UCSD-AML1 (cell line): ENCODE data around the gene WNK2.

Source experiments
- DNase-seq: peaks from one replicate; lab custom pipeline; 2025; ENCODE audit not compliant: unreplicated experiment; lab: John Stamatoyannopoulos, UW

The WNK2 gene

GRCh38 chr9:93264338-93265125 lies 80.6 kb downstream of the WNK2 start:
- no peak for DNase-seq

- no peak for DNase-seq
These were observed 81.5 kb downstream of the WNK2 start for GRCh38 chr9:93265301-93265971.

- DNase-seq, result no peak
These were observed 82.0 kb downstream of the WNK2 start for GRCh38 chr9:93265972-93266371.

- DNase-seq, result no peak
These were observed 82.6 kb downstream of the WNK2 start for GRCh38 chr9:93266521-93267001.

- no peak for DNase-seq
These were observed 83.2 kb downstream of the WNK2 start for GRCh38 chr9:93267091-93267541.

- no peak for DNase-seq
These were observed 84.0 kb downstream of the WNK2 start for GRCh38 chr9:93267681-93268505.

- no peak for DNase-seq
These were observed 84.8 kb downstream of the WNK2 start for GRCh38 chr9:93268551-93269314.

GRCh38 chr9:93270976-93271375 lies 87.0 kb downstream of the WNK2 start:
- no peak for DNase-seq

GRCh38 chr9:93276973-93277372 lies 93.0 kb downstream of the WNK2 start:
- DNase-seq, result no peak

- no peak for DNase-seq
These were observed 94.2 kb downstream of the WNK2 start for GRCh38 chr9:93278144-93278543.

GRCh38 chr9:93280661-93281259 lies 96.8 kb downstream of the WNK2 start:
- DNase-seq, result no peak

GRCh38 chr9:93286252-93287188 lies 102.6 kb downstream of the WNK2 start:
- no peak for DNase-seq

- DNase-seq, result no peak
These were observed 103.2 kb downstream of the WNK2 start for GRCh38 chr9:93287189-93287552.

GRCh38 chr9:93287593-93287992 lies 103.7 kb downstream of the WNK2 start:
- DNase-seq, result no peak

GRCh38 chr9:93288341-93288740 lies 104.4 kb downstream of the WNK2 start:
- DNase-seq, result peak; percentile 40

GRCh38 chr9:93288891-93289883 lies 105.2 kb downstream of the WNK2 start:
- no peak for DNase-seq

- no peak for DNase-seq
These were observed 106.8 kb downstream of the WNK2 start for GRCh38 chr9:93290495-93291434.
